Lower leg skin (tissue), 4 donors: Measurements from ENCODE around the gene RSAD2. TPM values are rescaled to one million over a fixed set of nuclear protein-coding genes. Genes with fewer than 3 reads are reported as not detected.
"Not testable (repeated sequence)": the region's sequence is repeated elsewhere in the genome, so short reads cannot be mapped to it uniquely, and the experiment has no call there.

Experiments used
- DNase-seq, 2 donors: peaks; one replicate each; pipeline ENCODE4 v3.0.0-alpha.2; 2019; ENCODE audit warnings: low spot score in 2 of 2
- H3K4me3 ChIP-seq: fragments of 200-600 bp; sonication (generic); 2 replicates; pipeline ENCODE4 v1.5.1; 2017; ENCODE audit warnings: mild to moderate bottlenecking, low read depth; ENCODE audit not compliant: poor library complexity, severe bottlenecking
- POLR2A ChIP-seq, 2 donors: fragments of 450-650 bp; IDR thresholded peaks; one replicate each; pipeline ENCODE4 v1.6.1; 2016 to 2017; ENCODE audit warnings: antibody characterized with exemption in 2 of 2, mild to moderate bottlenecking in 1 of 2, moderate library complexity in 1 of 2
- WGBS, 2 donors: methylation state at CpG; one replicate each; pipeline ENCODE4 v1.1.5; 2018; 5-methylcytosine and 5-hydroxymethylcytosine counted together
- intact Hi-C: fragments of 100-400 bp; cut with DNase I; formaldehyde crosslinking; loops from one replicate; pipeline ENCODE4 v1.15.0; 2023; ENCODE audit warnings: low total_unique reads
- total RNA-seq, 4 donors: library from RNA; depleted of rRNA; stranded (reverse); fragments of >200 nt; gene quantifications; one replicate each; pipeline ENCODE4 v1.1.0, GENCODE V29; 2016
- TF ChIP-seq, protein P1 (sequence below), 3 donors: fragments of 450-650 bp; IDR thresholded peaks; one replicate each; pipeline ENCODE4 v1.5.1; 2016; ENCODE audit warnings: antibody characterized with exemption in 3 of 3, mild to moderate bottlenecking in 3 of 3, moderate library complexity in 2 of 3

Gene RSAD2
- total RNA-seq, 4 donors from 2014 or later, result 0.08 to 1.5 (median 0.45) TPM; not detected in 1

DNA sequence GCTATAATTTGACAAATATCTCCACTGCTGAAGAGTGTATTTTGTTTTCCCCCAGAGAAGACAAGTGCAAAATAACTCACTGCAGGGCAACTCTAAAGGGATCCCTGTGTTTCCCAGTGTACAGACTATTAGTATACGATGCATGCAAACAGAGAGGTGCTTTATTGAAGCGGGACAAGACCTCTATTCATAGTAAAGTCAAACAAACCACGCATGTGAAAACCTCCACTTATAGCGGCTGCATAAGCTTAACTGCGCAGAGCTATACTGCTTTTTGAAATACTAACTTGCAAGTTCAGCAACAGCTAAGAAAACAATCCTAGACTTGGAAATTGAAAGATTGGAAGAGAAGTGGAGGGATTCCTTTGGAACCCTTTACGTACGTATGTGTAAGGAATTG is 55.3 kb downstream of the RSAD2 start:
- TF ChIP-seq, protein P1, sequence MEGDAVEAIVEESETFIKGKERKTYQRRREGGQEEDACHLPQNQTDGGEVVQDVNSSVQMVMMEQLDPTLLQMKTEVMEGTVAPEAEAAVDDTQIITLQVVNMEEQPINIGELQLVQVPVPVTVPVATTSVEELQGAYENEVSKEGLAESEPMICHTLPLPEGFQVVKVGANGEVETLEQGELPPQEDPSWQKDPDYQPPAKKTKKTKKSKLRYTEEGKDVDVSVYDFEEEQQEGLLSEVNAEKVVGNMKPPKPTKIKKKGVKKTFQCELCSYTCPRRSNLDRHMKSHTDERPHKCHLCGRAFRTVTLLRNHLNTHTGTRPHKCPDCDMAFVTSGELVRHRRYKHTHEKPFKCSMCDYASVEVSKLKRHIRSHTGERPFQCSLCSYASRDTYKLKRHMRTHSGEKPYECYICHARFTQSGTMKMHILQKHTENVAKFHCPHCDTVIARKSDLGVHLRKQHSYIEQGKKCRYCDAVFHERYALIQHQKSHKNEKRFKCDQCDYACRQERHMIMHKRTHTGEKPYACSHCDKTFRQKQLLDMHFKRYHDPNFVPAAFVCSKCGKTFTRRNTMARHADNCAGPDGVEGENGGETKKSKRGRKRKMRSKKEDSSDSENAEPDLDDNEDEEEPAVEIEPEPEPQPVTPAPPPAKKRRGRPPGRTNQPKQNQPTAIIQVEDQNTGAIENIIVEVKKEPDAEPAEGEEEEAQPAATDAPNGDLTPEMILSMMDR (IDR thresholded peaks at IDR 0.05), result no peak
- TF ChIP-seq POLR2A (IDR thresholded peaks at IDR 0.05), result no peak
- H3K4me3 ChIP-seq, result no peak overlapping the region
- DNase-seq, result no peak
- intact Hi-C loops, result no loop called here
- WGBS, 2 donors, result 87 to 88% methylated on average over 7 of the region's 7 CpGs

DNA sequence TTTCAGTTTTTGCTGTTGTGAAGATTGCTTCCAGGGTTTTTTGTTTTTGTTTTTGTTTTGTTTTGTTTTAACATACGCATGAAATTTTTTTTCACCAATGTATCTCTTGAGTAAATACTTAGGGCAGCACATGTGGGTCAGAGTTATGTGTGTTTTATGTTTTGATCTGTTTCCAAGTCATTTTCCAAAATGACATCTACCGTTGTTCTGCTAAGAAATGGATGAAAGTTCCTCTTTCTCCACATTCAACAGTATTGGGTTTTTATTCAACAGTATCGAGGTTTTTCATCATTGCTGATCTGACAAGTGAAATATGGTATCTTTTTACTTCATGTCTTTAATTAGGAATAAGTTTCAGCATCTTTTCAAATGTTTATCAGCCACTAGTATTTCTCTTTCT is 56.3 kb downstream of the RSAD2 start:
- 60 to 74% methylated on average over 3 of the region's 3 CpGs for WGBS, 2 donors
- TF ChIP-seq, protein P1 (IDR thresholded peaks at IDR 0.05), result no peak
- TF ChIP-seq POLR2A (IDR thresholded peaks at IDR 0.05), result no peak
- intact Hi-C loops, result no loop called here
- no peak overlapping the region for H3K4me3 ChIP-seq
- no peak for DNase-seq

DNA sequence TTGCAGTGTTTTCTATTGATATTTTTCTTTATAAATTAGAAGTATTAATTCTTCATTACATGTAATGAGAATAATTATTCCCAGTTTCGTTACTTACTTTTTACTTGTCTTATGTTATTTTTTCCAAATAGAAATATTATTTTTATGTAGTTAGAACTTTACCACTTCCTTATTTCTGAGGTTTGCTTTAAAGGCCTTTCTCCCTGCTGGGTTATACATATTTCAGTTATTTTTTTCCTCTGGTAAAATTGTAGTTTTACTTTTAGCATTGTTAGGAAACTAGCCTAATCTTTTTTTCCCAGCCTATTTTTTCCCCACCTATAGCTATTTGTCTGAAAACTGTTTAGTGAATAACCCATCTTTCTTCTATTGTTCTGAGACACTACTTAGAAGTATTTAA is 56.8 kb downstream of the RSAD2 start:
- TF ChIP-seq POLR2A (IDR thresholded peaks at IDR 0.05), result no peak
- TF ChIP-seq, protein P1 (IDR thresholded peaks at IDR 0.05), result no peak
- no peak for DNase-seq
- no peak overlapping the region for H3K4me3 ChIP-seq
- 85 to 96% methylated on average over 1 of the region's 1 CpG for WGBS, 2 donors
- intact Hi-C loops, result no loop called here

DNA sequence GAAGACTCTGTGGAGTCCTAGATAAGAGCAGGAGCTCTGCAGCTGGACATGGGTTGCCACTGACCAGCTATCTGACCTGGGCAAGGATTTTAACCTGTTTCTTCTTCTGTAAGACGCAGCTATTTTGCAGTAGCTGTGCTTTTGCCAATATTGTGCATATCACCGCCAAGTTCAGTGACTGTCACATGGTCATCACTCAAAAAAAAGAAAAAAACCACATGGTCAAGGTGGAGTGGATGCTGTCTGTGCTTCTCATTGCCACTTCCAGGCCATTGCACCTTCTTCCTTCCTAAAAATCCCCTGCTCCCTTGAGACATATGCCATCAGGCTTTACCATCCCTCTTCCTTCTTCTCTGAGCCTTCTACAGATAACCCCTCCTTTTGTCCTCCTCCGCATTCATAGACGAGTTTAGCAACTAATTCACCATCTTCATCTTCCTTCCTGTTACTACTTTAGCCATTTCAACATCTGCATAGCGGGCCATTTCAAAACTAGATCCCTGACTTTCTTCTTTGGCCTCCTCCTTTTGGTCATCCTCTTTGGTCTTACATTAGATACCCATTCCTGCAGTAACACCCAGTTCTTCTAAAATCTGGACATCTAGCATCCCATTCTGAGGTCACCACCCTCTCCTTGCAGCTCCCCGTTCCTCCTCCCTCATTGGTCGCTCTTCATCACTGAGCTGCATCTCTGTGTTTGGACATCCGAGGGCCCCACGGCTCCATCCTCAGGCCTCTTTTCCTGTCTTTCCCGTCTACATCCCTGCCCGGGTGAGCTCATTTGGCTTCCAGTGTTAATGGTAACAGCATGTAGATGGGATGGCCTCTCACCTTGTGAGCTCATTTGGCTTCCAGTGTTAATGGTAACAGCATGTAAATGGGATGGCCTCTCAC is 57.4 kb downstream of the RSAD2 start:
- intact Hi-C loops, result no loop called here
- DNase-seq, result no peak
- WGBS, 2 donors, result 89 to 91% methylated on average over 11 of the region's 11 CpGs
- TF ChIP-seq, protein P1 (IDR thresholded peaks at IDR 0.05), result no peak
- TF ChIP-seq POLR2A (IDR thresholded peaks at IDR 0.05), result no peak
- H3K4me3 ChIP-seq, result no peak overlapping the region

DNA sequence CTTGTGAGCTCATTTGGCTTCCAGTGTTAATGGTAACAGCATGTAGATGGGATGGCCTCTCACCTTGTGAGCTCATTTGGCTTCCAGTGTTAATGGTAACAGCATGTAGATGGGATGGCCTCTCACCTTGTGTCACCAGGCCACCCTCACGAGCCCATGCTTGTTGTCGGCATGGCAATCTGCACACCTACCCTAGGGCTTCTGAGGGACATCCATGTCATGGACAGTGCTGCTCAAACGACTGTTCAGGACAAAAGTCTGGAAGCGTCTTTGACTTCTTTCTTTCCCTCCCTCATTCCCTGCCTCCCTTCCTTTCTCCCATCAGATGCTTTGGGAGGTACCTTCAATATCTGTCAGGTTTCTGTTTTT is 58.1 kb downstream of the RSAD2 start:
- DNase-seq, intact Hi-C loops, H3K4me3 ChIP-seq: not testable (repeated sequence)
- WGBS, 2 donors, result 91 to 96% methylated on average over 4 of the region's 4 CpGs

DNA sequence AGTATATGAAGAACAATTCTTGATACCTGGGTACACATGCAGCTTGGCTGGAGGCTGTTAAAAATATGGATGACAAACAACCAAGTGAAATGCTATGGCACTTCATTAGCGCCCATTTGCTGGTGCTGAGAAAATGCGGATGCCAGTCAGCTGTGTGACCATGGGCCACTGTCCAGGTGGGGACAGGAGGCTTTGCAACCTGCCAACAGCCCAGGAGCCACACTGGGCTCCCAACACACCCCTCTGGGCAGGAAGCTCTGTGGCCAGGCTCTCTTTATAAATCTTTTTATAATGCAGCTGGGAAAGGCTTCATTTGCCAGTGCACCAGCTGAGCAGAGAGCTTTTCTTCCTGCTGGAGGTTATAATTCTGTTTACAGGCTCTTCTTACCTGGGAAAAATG is 59.6 kb downstream of the RSAD2 start:
- 85 to 100% methylated on average over 2 of the region's 2 CpGs for WGBS, 2 donors
- no peak for TF ChIP-seq POLR2A (IDR thresholded peaks at IDR 0.05)
- TF ChIP-seq, protein P1 (IDR thresholded peaks at IDR 0.05), result no peak
- intact Hi-C loops, result no loop called here
- peak; percentile 7 to 39 for DNase-seq
- no peak overlapping the region for H3K4me3 ChIP-seq
